ENCODE measurements around the gene ASAP2.

DNA sequence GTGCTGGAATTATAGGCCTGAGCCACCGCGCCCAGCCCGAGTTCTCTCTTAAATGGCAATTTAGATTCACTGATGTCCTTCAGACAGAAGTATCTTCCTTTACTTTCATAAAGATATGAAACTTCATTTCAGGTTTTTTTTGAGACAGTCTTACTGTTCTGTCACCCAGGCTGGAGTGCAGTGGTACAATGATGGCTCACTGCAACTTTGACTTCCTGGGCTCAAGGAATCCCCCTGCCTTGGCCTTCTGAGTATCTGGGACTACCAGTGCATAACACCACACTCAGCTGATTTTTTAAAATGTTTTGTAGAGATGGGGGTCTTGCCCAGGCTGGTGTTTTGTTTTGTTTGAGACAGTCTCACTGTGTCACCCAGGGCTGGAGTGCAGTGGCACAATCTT, 203.5 kb downstream of the ASAP2 start:
- TF ChIP-seq POLR2A (IDR thresholded peaks at IDR 0.05; ENCODE audit: low read depth, low read length) = no peak
- TF ChIP-seq SPI1 (IDR thresholded peaks at IDR 0.05; ENCODE audit: low read depth, low read length) = peak; percentile 82
- TF ChIP-seq POU2F2 (IDR thresholded peaks at IDR 0.05; ENCODE audit: low read depth, low read length) = no peak
- TF ChIP-seq POLR2AphosphoS5 (IDR thresholded peaks at IDR 0.05; ENCODE audit: low read depth, low read length) = no peak
- no peak for TF ChIP-seq TAF1 (IDR thresholded peaks at IDR 0.05; ENCODE audit: low read depth, low read length)
- TF ChIP-seq PAX5 (IDR thresholded peaks at IDR 0.05; ENCODE audit: insufficient read depth, low read length, severe bottlenecking) = no peak
